Nephron progenitor cell (in vitro differentiated cells): Measurements from ENCODE around the gene DHX38.

ENCODE experiments used
- DNase-seq: peaks from one replicate; pipeline ENCODE4 v3.0.0; 2021
- H3K27ac Mint-ChIP-seq: 2 replicates; pipeline ENCODE4 v1.8.0; 2021; ENCODE audit warnings: mild to moderate bottlenecking, moderate library complexity, mixed read lengths
- H3K27me3 Mint-ChIP-seq: 2 replicates; pipeline ENCODE4 v1.8.0; 2021; ENCODE audit warnings: mild to moderate bottlenecking, low read depth, mixed read lengths; ENCODE audit not compliant: poor library complexity
- H3K36me3 Mint-ChIP-seq: 2 replicates; pipeline ENCODE4 v1.8.0; 2021; ENCODE audit warnings: low read depth, mixed read lengths
- H3K4me1 Mint-ChIP-seq: 2 replicates; pipeline ENCODE4 v1.8.0; 2021; ENCODE audit warnings: mixed read lengths
- H3K4me3 Mint-ChIP-seq: 2 replicates; pipeline ENCODE4 v1.8.0; 2021; ENCODE audit warnings: mild to moderate bottlenecking, moderate library complexity, mixed read lengths
- H3K9me3 Mint-ChIP-seq: 2 replicates; pipeline ENCODE4 v1.8.0; 2021; ENCODE audit warnings: mild to moderate bottlenecking, moderate library complexity, mixed read lengths
- TF ChIP-seq, protein P1 (sequence below): fragments of 200-600 bp; sonication (generic); IDR thresholded peaks from 2 replicates; pipeline ENCODE4 v1.5.0; 2021; ENCODE audit warnings: antibody characterized with exemption

Gene DHX38

DNA sequence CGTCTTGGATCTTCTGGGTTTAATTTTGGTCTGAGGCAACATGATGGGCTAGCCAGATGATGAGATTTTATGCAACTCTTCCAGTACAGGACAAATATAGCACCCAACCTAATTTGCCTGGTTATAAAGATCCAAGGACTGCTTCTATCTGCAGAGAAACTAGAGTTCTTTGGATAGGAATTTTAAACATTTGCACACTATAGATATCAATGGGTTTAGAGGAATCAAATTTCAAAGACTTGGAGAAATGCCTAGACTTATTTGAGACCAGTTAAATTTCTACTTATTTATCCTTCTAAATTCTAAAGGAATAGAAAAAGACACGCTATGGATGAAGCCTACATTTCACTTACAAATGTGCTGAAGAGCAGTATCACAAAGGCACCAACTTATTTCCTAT, 65.7 kb downstream of the DHX38 start:
- Mint-ChIP-seq H3K9me3 (peaks cover 3% of the 10 kb centered on the region), H3K27me3 (peaks cover 6% of the 10 kb centered on the region), H3K36me3 (peaks cover 9% of the 10 kb centered on the region), H3K4me3 (no peak overlapping the region), H3K4me1 (no peaks in the 10 kb centered on the region), H3K27ac (no peak overlapping the region)
- DNase-seq = no peak
- TF ChIP-seq, protein P1, sequence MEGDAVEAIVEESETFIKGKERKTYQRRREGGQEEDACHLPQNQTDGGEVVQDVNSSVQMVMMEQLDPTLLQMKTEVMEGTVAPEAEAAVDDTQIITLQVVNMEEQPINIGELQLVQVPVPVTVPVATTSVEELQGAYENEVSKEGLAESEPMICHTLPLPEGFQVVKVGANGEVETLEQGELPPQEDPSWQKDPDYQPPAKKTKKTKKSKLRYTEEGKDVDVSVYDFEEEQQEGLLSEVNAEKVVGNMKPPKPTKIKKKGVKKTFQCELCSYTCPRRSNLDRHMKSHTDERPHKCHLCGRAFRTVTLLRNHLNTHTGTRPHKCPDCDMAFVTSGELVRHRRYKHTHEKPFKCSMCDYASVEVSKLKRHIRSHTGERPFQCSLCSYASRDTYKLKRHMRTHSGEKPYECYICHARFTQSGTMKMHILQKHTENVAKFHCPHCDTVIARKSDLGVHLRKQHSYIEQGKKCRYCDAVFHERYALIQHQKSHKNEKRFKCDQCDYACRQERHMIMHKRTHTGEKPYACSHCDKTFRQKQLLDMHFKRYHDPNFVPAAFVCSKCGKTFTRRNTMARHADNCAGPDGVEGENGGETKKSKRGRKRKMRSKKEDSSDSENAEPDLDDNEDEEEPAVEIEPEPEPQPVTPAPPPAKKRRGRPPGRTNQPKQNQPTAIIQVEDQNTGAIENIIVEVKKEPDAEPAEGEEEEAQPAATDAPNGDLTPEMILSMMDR = no peak

DNA sequence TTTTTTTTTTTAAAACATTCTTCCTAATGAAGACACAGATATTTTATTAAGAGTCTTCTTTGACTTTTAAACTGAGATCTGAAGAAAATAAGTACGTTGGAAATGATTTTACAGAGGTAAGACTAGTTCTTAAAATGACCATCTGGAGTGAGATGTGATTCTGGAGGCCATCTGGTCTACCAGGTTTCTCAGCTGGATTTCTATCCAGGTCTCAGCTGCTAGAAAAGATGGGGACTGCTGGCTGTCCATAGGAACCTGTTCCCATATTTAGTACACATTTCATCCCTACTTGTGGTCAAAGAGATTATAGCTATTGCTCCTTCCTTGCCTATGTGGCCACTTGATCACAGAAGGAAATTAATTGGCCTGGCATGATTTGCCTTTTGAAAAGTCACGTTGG, 66.2 kb downstream of the DHX38 start:
- Mint-ChIP-seq H3K27me3 (peaks cover 6% of the 10 kb centered on the region), H3K4me3 (no peak overlapping the region), H3K27ac (no peak overlapping the region), H3K4me1 (no peaks in the 10 kb centered on the region), H3K36me3 (peaks cover 12% of the 10 kb centered on the region), H3K9me3 (peaks cover 3% of the 10 kb centered on the region)
- TF ChIP-seq, protein P1 = no peak
- DNase-seq = no peak

DNA sequence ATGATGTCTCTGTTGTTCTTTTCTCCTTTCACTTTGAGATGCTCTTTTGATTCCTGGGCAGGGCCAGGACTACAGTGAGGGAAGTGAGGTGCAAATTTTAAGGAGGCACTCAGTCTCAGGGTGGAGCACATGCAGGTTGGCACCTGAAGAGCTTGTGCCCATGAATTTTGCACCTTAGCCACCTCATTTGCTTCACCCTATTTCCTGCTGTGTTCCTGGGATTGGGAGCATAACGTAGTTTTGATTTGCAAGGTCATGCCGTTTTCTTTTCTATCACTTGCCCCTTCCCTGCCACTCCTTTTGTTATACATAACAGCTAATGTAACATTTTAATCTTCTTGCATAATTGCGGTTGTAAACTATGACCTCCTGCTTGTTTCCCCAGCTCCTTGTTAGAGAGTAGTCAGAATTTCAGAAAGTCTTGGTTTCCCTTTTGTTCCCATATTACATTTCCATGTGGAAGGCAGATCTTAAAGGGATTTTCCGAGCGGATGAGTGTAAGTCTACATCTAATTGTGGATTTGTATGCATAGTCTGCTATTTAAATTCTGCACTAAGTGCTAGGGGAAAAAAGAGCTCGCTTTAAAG, 68.6 kb downstream of the DHX38 start:
- Mint-ChIP-seq H3K4me1 (no peaks in the 10 kb centered on the region), H3K27ac (no peak overlapping the region), H3K9me3 (peaks cover 10% of the 10 kb centered on the region), H3K36me3 (peaks cover 17% of the 10 kb centered on the region), H3K27me3 (peaks cover 9% of the 10 kb centered on the region), H3K4me3 (no peak overlapping the region)
- DNase-seq = no peak
- TF ChIP-seq, protein P1 = no peak
